Panc1 (cell line): Measurements from ENCODE around the gene RHOJ. TPM values are rescaled to one million over a fixed set of nuclear protein-coding genes. Genes with fewer than 3 reads are reported as not detected.

Experiments used
- total RNA-seq: library from RNA; stranded (reverse); gene quantifications from one replicate; pipeline ENCODE4 v1.2.1, GENCODE V29; 2021; ENCODE audit not compliant: unreplicated experiment

RHOJ gene
- total RNA-seq, 1 experiment from 2014 or later = 0.28 TPM

Other genes starting within 250 kb of the RHOJ start
- gene KCNH5, start 159.0 kb upstream of the RHOJ start, total RNA-seq = not detected
- gene GPHB5, start 114.5 kb downstream of the RHOJ start, total RNA-seq = not detected